Nephron progenitor cell (in vitro differentiated cells): ENCODE measurements around the gene SPDYA.
A peak's percentile ranks its signal among the peaks of the same experiment; 100 is the strongest.

ENCODE experiments used
- DNase-seq: peaks from one replicate; pipeline ENCODE4 v3.0.0; 2021
- H3K27ac Mint-ChIP-seq: 2 replicates; pipeline ENCODE4 v1.8.0; 2021; ENCODE audit warnings: mild to moderate bottlenecking, moderate library complexity, mixed read lengths
- H3K27me3 Mint-ChIP-seq: 2 replicates; pipeline ENCODE4 v1.8.0; 2021; ENCODE audit warnings: mild to moderate bottlenecking, low read depth, mixed read lengths; ENCODE audit not compliant: poor library complexity
- H3K36me3 Mint-ChIP-seq: 2 replicates; pipeline ENCODE4 v1.8.0; 2021; ENCODE audit warnings: low read depth, mixed read lengths
- H3K4me1 Mint-ChIP-seq: 2 replicates; pipeline ENCODE4 v1.8.0; 2021; ENCODE audit warnings: mixed read lengths
- H3K4me3 Mint-ChIP-seq: 2 replicates; pipeline ENCODE4 v1.8.0; 2021; ENCODE audit warnings: mild to moderate bottlenecking, moderate library complexity, mixed read lengths
- H3K9me3 Mint-ChIP-seq: 2 replicates; pipeline ENCODE4 v1.8.0; 2021; ENCODE audit warnings: mild to moderate bottlenecking, moderate library complexity, mixed read lengths
- TF ChIP-seq, protein P1 (sequence below): fragments of 200-600 bp; sonication (generic); IDR thresholded peaks from 2 replicates; pipeline ENCODE4 v1.5.0; 2021; ENCODE audit warnings: antibody characterized with exemption

Gene SPDYA

DNA sequence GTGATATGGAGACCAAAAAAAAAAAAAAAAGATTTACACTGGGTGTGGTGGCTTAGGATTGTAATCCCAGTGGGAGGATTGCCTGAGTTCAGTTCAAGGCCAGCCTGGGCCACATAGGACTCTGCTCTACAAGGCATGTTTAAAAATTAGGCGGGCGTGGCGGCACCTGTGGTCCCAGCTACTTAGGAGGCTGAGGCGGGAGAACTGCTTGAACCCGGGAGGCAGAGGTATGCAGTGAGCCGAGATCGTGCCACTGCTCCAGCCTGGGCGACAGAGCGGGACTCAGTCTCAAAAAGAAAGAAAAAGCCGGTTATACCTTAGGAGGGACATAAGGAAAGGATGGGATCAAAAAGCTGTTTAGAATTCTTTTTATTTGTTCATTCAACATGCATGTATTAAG, 707 bp upstream of the SPDYA start:
- Mint-ChIP-seq H3K9me3 (peaks cover 9% of the 10 kb centered on the region), H3K27ac (no peak overlapping the region), H3K4me3 (peak overlapping the region; percentile 72), H3K27me3 (peaks cover 39% of the 10 kb centered on the region), H3K36me3 (peaks cover 42% of the 10 kb centered on the region), H3K4me1 (no peaks in the 10 kb centered on the region)
- TF ChIP-seq, protein P1, sequence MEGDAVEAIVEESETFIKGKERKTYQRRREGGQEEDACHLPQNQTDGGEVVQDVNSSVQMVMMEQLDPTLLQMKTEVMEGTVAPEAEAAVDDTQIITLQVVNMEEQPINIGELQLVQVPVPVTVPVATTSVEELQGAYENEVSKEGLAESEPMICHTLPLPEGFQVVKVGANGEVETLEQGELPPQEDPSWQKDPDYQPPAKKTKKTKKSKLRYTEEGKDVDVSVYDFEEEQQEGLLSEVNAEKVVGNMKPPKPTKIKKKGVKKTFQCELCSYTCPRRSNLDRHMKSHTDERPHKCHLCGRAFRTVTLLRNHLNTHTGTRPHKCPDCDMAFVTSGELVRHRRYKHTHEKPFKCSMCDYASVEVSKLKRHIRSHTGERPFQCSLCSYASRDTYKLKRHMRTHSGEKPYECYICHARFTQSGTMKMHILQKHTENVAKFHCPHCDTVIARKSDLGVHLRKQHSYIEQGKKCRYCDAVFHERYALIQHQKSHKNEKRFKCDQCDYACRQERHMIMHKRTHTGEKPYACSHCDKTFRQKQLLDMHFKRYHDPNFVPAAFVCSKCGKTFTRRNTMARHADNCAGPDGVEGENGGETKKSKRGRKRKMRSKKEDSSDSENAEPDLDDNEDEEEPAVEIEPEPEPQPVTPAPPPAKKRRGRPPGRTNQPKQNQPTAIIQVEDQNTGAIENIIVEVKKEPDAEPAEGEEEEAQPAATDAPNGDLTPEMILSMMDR: no peak
- DNase-seq: no peak

DNA sequence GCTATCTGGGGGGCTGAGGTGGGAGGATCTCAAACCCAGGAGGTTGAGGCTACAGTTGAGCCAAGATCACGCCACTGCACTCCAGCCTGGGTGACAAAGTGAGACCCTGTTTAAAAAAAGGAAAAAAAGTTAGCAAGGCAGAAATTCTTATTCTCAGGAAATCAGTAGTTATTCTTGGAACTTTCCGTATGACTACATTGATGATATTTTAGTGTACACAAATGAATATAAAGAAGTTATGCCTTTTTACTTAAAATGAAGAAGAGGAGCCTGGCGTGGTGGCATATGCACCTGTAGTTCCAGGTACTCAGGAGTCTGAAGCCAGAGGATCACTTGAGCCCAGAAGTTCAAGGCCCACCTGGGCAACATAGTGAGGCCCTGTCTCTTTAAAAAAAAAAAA, 7.4 kb downstream of the SPDYA start:
- no peak overlapping the region for H3K4me3 Mint-ChIP-seq
- TF ChIP-seq, protein P1: no peak
- H3K36me3 Mint-ChIP-seq: no peaks in the 10 kb centered on the region
- no peak for DNase-seq
- peaks cover 18% of the 10 kb centered on the region for H3K27me3 Mint-ChIP-seq
- no peak overlapping the region for H3K27ac Mint-ChIP-seq
- peaks cover under 1% of the 10 kb centered on the region for H3K9me3 Mint-ChIP-seq
- no peaks in the 10 kb centered on the region for H3K4me1 Mint-ChIP-seq

DNA sequence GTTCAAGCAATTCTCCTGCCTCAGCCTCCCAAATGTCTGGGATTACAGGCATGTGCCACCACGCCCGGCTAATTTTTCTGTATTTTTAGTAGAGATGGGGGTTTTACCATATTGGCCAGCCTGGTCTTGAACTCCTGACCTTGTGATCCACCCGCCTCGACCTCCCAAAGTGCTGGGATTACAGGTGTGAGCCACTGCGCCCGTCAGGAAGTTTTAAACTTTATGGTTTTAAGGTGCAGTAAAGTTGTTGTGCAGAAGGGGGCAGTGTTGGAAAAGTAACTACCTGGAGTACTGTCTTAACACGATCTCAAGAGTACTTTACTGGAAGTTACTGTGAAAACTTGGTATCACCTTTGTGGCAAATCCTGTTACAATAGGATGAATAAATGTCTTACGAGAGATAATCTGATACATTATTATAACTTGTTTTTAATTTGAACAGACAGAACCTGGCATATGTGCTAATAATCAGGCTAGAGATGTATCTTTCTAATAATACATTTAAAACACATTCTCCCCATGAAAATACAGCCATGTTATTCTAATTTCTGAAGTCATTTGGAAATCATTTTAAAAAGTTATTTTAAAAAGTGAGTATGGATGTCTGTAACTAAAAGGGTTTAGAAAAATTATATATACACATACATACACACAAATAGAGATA, 10.8 kb downstream of the SPDYA start:
- H3K4me1 Mint-ChIP-seq: no peaks in the 10 kb centered on the region
- no peaks in the 10 kb centered on the region for H3K36me3 Mint-ChIP-seq
- DNase-seq: peak; percentile 69
- TF ChIP-seq, protein P1: peak; percentile 58
- peaks cover 5% of the 10 kb centered on the region for H3K27me3 Mint-ChIP-seq
- no peak overlapping the region for H3K4me3 Mint-ChIP-seq
- H3K9me3 Mint-ChIP-seq: no peaks in the 10 kb centered on the region
- H3K27ac Mint-ChIP-seq: no peak overlapping the region

DNA sequence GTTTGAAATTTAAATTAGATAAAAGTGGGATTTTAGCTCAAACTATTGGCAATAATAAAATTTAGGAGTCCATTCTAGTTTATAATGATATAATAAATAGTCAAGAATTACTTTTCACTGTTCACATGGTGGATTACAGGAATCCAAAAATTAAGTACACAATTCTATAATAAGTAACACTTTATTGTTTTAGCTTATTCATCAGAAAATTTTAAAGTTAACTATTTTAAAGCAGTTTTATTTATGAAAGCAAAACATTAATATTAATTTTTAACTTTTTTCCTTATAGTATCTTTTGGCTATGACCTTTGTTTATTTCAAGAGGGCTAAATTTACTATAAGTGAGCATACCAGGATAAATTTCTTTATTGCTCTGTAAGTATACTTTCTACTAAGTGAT, 11.4 kb downstream of the SPDYA start:
- no peaks in the 10 kb centered on the region for H3K4me1 Mint-ChIP-seq
- H3K27me3 Mint-ChIP-seq: peaks cover 5% of the 10 kb centered on the region
- TF ChIP-seq, protein P1: no peak
- H3K27ac Mint-ChIP-seq: no peak overlapping the region
- DNase-seq: no peak
- no peaks in the 10 kb centered on the region for H3K36me3 Mint-ChIP-seq
- no peaks in the 10 kb centered on the region for H3K9me3 Mint-ChIP-seq
- H3K4me3 Mint-ChIP-seq: no peak overlapping the region

DNA sequence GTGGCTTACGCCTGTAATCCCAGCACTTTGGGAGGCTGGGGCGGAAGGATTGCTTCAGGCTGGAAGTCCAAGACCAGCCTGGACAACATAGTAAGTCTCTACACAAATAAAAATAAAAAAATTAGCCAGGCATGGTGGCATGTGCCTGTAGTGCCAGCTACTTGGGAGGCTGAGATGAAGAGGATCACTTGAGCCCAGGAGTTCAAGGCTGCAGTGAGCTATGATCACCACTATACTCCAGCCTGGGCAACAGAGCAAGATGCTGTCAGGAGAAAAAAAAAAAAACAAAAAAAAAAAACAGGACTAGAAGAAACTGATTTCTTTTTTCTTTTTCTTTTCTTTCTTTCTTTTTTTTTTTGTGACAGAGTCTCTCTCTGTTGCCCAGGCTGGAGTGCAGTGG, 13.6 kb downstream of the SPDYA start:
- Mint-ChIP-seq H3K4me1 (no peaks in the 10 kb centered on the region), H3K4me3 (no peak overlapping the region), H3K27ac (no peak overlapping the region), H3K27me3 (peaks cover 5% of the 10 kb centered on the region), H3K36me3 (peaks cover 7% of the 10 kb centered on the region), H3K9me3 (no peaks in the 10 kb centered on the region)
- TF ChIP-seq, protein P1: no peak
- no peak for DNase-seq

DNA sequence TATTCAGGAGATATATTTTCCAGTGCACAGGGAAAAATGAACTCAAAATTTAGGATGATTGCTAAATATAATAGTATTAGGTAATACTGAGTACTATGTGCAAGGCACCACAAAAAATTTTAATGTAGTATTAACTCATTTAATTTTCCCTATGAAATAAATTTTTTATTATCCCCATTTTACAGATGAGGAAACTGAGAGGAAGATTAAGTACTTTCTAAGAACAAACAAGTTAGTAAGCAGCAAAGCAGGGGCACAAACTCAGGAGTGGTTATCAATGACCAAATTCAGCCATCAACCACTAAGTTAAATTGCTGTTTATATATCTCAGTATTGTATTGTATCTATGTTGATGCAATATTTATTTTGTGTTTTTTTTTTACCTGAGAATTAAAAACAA, 14.2 kb downstream of the SPDYA start:
- peaks cover 4% of the 10 kb centered on the region for H3K27me3 Mint-ChIP-seq
- H3K27ac Mint-ChIP-seq: no peak overlapping the region
- TF ChIP-seq, protein P1: no peak
- peaks cover 7% of the 10 kb centered on the region for H3K36me3 Mint-ChIP-seq
- no peak for DNase-seq
- H3K4me1 Mint-ChIP-seq: no peaks in the 10 kb centered on the region
- no peaks in the 10 kb centered on the region for H3K9me3 Mint-ChIP-seq
- no peak overlapping the region for H3K4me3 Mint-ChIP-seq
